Caco-2 (cell line): ENCODE data around the gene MFRP. TPM values are rescaled to one million over a fixed set of nuclear protein-coding genes. Genes with fewer than 3 reads are reported as not detected.
A peak's percentile ranks its signal among the peaks of the same experiment; 100 is the strongest.

Experiments used
- BruUV-seq: library from RNA; stranded (reverse); fragments of 400-500 nt; replicated peaks from 2 replicates; lab custom pipeline; 2021; lab: Mats Ljungman, UMichigan
- CTCF ChIA-PET: fragments of 300-600 bp; sonication (Branson Sonifier 250); formaldehyde crosslinking; loops from one replicate; lab custom pipeline; 2022; ENCODE audit warnings: antibody characterized with exemption; lab: Charles Lee
- POLR2A ChIA-PET: fragments of 300-600 bp; sonication (Branson Sonifier 250); formaldehyde crosslinking; loops from one replicate; lab custom pipeline; 2022; ENCODE audit warnings: antibody characterized with exemption; lab: Charles Lee
- DNase-seq, 2 experiments: peaks; one replicate each; pipeline versions ENCODE4 v3.0.0 to v3.0.0-alpha.2; 2020 to 2022
- H3K27me3 ChIP-seq: replicated peaks from 2 replicates; pipeline ENCODE4 v1.6.0; 2011; ENCODE audit warnings: low read length; ENCODE audit not compliant: control insufficient read depth, insufficient read depth
- H3K36me3 ChIP-seq: 2 replicates; pipeline ENCODE4 v1.5.1; 2011; ENCODE audit warnings: low read length; ENCODE audit not compliant: control insufficient read depth, insufficient read depth
- H3K4me1 ChIP-seq: fragments of 250-450 bp; sonication (Bioruptor Pico); 2 replicates; pipeline ENCODE4 v1.5.1; 2020; ENCODE audit warnings: mild to moderate bottlenecking
- H3K4me3 ChIP-seq: 2 replicates; pipeline ENCODE4 v1.5.1; 2011; ENCODE audit warnings: low read depth, mild to moderate bottlenecking, control low read depth, low read length
- H3K9me3 ChIP-seq: fragments of 250-450 bp; sonication (Bioruptor Pico); 2 replicates; pipeline ENCODE4 v1.5.1; 2020; ENCODE audit warnings: mild to moderate bottlenecking, moderate library complexity
- H3K27ac Mint-ChIP-seq: one replicate; pipeline ENCODE4 v1.8.0; 2022; ENCODE audit warnings: mixed read lengths; ENCODE audit not compliant: unreplicated experiment
- H3K27me3 Mint-ChIP-seq: one replicate; pipeline ENCODE4 v1.8.0; 2022; ENCODE audit warnings: mixed read lengths; ENCODE audit not compliant: insufficient read depth, unreplicated experiment
- H3K36me3 Mint-ChIP-seq: one replicate; pipeline ENCODE4 v1.8.0; 2022; ENCODE audit warnings: mild to moderate bottlenecking, mixed read lengths; ENCODE audit not compliant: insufficient read depth, unreplicated experiment
- H3K4me1 Mint-ChIP-seq: one replicate; pipeline ENCODE4 v1.8.0; 2022; ENCODE audit warnings: low read depth, mixed read lengths; ENCODE audit not compliant: unreplicated experiment
- H3K4me3 Mint-ChIP-seq: one replicate; pipeline ENCODE4 v1.8.0; 2022; ENCODE audit warnings: mild to moderate bottlenecking, moderate library complexity, mixed read lengths; ENCODE audit not compliant: unreplicated experiment
- H3K9me3 Mint-ChIP-seq: one replicate; pipeline ENCODE4 v1.8.0; 2022; ENCODE audit warnings: mixed read lengths; ENCODE audit not compliant: unreplicated experiment
- intact Hi-C: fragments of 100-400 bp; cut with micrococcal nuclease; formaldehyde crosslinking; loops from one replicate; pipeline ENCODE4 v1.10.0; 2022; ENCODE audit not compliant: unreplicated experiment
- total RNA-seq: library from RNA; stranded (reverse); gene quantifications from 2 replicates; pipeline ENCODE4 v1.2.3, GENCODE V29; 2022
- TF ChIP-seq, protein P1 (sequence below), 2 experiments: fragments of 200-600 bp in 1 of 2; IDR thresholded peaks; 1 replicate in 1 of 2; 2 replicates in 1 of 2; pipeline versions ENCODE4 v1.5.1 to v1.8.0; 2011 to 2022; ENCODE audit warnings: antibody characterized with exemption in 1 of 2, control low read depth in 1 of 2, inconsistent platforms in 1 of 2, low read depth in 1 of 2, low read length in 1 of 2, mild to moderate bottlenecking in 1 of 2, moderate library complexity in 1 of 2; ENCODE audit not compliant: insufficient read depth in 1 of 2, severe bottlenecking in 1 of 2, unreplicated experiment in 1 of 2

Gene MFRP
- total RNA-seq, 1 experiment from 2014 or later, result not detected

DNA sequence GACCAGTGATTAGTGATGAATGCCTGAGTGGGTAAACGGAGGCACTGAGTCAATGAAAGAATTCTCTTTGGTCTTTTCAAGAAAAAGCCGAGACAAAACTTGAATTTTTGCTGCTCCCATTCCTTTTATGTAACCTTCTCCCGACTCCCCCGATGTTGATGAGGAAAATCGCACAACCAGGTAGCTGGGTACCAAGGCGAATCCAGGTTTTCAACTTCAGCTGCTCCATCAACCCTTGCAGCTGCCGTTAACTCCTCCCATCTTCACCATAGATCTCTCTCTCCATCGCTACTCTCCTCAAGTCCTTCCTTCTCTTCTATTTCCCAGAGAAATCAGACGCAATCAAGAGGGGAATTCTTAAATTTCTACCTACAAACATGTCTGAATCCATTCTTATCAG lies 35.6 kb upstream of the MFRP start:
- POLR2A ChIA-PET, result interaction anchor here (1.2 to 2.2 kb wide), 3 partner anchors 14 to 48 kb away, joined by 3 to 10 read pairs (median 4); partner anchors contain the start of gene RNF26
- H3K27me3 Mint-ChIP-seq, result peaks cover 3% of the 10 kb centered on the region
- no peak for DNase-seq

DNA sequence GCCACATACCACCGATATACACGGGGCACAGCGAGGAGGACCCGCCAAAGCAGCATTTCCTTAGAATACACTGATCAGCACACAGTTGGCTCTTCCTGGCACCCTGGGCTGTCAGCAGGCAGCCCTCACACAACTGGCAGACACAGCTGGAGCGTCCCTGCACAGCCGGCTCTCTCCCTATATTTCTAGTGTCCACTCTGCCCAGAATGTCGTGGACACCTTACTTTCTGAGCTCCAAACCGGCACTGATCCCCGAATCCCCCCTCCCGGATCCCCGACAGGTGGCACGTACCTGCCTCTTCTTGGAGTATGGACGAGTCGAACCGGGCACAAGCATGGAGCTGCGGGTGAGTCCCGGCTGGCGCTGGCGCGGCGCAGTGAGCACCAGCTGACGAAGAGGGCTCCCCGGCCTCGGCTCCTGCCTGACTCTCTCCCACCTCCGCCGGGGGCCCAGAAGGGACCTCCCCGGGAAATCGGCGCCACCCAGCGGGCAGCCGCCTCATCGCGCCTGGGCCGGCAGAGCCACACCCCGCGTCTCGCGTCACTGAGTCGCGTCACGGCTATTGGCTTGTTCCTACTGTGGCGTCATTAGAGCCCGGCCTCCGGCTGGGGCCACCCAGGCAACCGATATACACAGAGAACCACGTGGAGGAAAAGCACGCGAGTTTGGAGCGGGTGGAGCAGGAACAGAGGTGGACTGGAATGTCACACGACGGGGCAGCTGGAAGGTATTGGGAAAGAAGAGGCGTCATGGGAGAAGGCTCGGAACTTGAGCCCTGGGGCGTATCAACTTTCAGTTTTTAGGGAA lies 34.9 kb upstream of the MFRP start, which contains the start of gene USP2:
TSS of gene USP2 (minus strand) at position 510 of the 808 bp plus-strand sequence. CDS start 8,210 bp downstream, outside the sequence.
- CTCF ChIA-PET, result interaction anchor here (0.6 to 4.7 kb wide), 24 partner anchors 8 to 1044 kb away, joined by 3 to 66 read pairs (median 4); partner anchors contain the start of genes C1QTNF5, CBL and RNF26
- Mint-ChIP-seq H3K27ac (no peak within 1 kb of the TSS), H3K36me3 (no peaks in the 10 kb centered on the region), H3K27me3 (peaks cover 3% of the 10 kb centered on the region), H3K4me1 (peaks cover 14% of the 10 kb centered on the region), H3K4me3 (no peak within 1 kb of the TSS), H3K9me3 (no peaks in the 10 kb centered on the region)
- TF ChIP-seq, protein P1, sequence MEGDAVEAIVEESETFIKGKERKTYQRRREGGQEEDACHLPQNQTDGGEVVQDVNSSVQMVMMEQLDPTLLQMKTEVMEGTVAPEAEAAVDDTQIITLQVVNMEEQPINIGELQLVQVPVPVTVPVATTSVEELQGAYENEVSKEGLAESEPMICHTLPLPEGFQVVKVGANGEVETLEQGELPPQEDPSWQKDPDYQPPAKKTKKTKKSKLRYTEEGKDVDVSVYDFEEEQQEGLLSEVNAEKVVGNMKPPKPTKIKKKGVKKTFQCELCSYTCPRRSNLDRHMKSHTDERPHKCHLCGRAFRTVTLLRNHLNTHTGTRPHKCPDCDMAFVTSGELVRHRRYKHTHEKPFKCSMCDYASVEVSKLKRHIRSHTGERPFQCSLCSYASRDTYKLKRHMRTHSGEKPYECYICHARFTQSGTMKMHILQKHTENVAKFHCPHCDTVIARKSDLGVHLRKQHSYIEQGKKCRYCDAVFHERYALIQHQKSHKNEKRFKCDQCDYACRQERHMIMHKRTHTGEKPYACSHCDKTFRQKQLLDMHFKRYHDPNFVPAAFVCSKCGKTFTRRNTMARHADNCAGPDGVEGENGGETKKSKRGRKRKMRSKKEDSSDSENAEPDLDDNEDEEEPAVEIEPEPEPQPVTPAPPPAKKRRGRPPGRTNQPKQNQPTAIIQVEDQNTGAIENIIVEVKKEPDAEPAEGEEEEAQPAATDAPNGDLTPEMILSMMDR (IDR thresholded peaks at IDR 0.05; ENCODE audit: insufficient read depth in 1 of 2, low read depth in 1 of 2, low read length in 1 of 2, severe bottlenecking in 1 of 2, unreplicated experiment in 1 of 2), result peak; percentile 97 to 99
- H3K36me3 ChIP-seq, result no peaks in the 10 kb centered on the region
- BruUV-seq, result TSS peak; percentile 66
- H3K4me3 ChIP-seq, result peak within 1 kb of the TSS; percentile 46
- DNase-seq, result peak; percentile 99 to 100
- POLR2A ChIA-PET, result interaction anchor here (0.6 to 2.2 kb wide), 7 partner anchors 15 to 483 kb away, joined by 3 to 10 read pairs (median 4); partner anchors contain the start of genes HINFP and RNF26
- H3K4me1 ChIP-seq, result peaks cover 14% of the 10 kb centered on the region
- no peaks in the 10 kb centered on the region for H3K9me3 ChIP-seq
- no peaks in the 10 kb centered on the region; the same call in 1 of the 2 replicates for H3K27me3 ChIP-seq
- intact Hi-C loops, result loop anchor here (1.0 kb wide), 4 partner anchors 20 to 140 kb away; no protein-coding TSS in a partner anchor

More for the DNA sequence above, 35.6 kb upstream of the MFRP start:
- H3K36me3 Mint-ChIP-seq, result no peaks in the 10 kb centered on the region
- BruUV-seq, result TSS peak; percentile 75
- CTCF ChIA-PET, result interaction anchor here (1.2 to 4.7 kb wide), 2 partner anchors 43 to 138 kb away, joined by 3 to 66 read pairs; partner anchors contain the start of gene C1QTNF5
- TF ChIP-seq, protein P1 (IDR thresholded peaks at IDR 0.05; ENCODE audit: insufficient read depth in 1 of 2, low read depth in 1 of 2, low read length in 1 of 2, severe bottlenecking in 1 of 2, unreplicated experiment in 1 of 2), result no peak
- H3K9me3 Mint-ChIP-seq, result no peaks in the 10 kb centered on the region
- H3K36me3 ChIP-seq, result no peaks in the 10 kb centered on the region
- H3K4me3 ChIP-seq, result peak overlapping the region; percentile 46
- H3K4me1 Mint-ChIP-seq, result peaks cover 14% of the 10 kb centered on the region
- peaks cover 14% of the 10 kb centered on the region for H3K4me1 ChIP-seq
- no peaks in the 10 kb centered on the region for H3K9me3 ChIP-seq
- no peaks in the 10 kb centered on the region; the same call in 1 of the 2 replicates for H3K27me3 ChIP-seq
- no peak overlapping the region for H3K4me3 Mint-ChIP-seq
- intact Hi-C loops, result no loop called here
- H3K27ac Mint-ChIP-seq, result no peak overlapping the region

GRCh38 chr11:119380827-119381180 lies 34.3 kb upstream of the MFRP start:
- peaks cover 3% of the 10 kb centered on the region for H3K27me3 Mint-ChIP-seq
- BruUV-seq, result no TSS peak
- DNase-seq, result no peak

More at GRCh38 chr11:119380827-119381180, 34.3 kb upstream of the MFRP start:
- H3K9me3 Mint-ChIP-seq, result no peaks in the 10 kb centered on the region
- Histone ChIP-seq H3K4me3 (peak overlapping the region; percentile 44), H3K27me3 (no peaks in the 10 kb centered on the region; the same call in 1 of the 2 replicates), H3K36me3 (no peaks in the 10 kb centered on the region), H3K4me1 (peaks cover 14% of the 10 kb centered on the region), H3K9me3 (no peaks in the 10 kb centered on the region)
- TF ChIP-seq, protein P1 (IDR thresholded peaks at IDR 0.05; ENCODE audit: insufficient read depth in 1 of 2, low read depth in 1 of 2, low read length in 1 of 2, severe bottlenecking in 1 of 2, unreplicated experiment in 1 of 2), result no peak
- no peak overlapping the region for H3K4me3 Mint-ChIP-seq
- ChIA-PET POLR2A (interaction anchor here (0.6 to 2.2 kb wide), 7 partner anchors 16 to 483 kb away, joined by 3 to 10 read pairs (median 4); partner anchors contain the start of genes HINFP and RNF26), CTCF (interaction anchor here (0.6 to 4.7 kb wide), 22 partner anchors 9 to 1043 kb away, joined by 3 to 66 read pairs (median 5); partner anchors contain the start of genes C1QTNF5, CBL and RNF26)
- H3K4me1 Mint-ChIP-seq, result peaks cover 14% of the 10 kb centered on the region
- no peak overlapping the region for H3K27ac Mint-ChIP-seq
- H3K36me3 Mint-ChIP-seq, result no peaks in the 10 kb centered on the region
- intact Hi-C loops, result loop anchor here (1.0 kb wide), 4 partner anchors 20 to 140 kb away; no protein-coding TSS in a partner anchor
